NCI-H2227 treated with DMSO at 0.1 percent for 48 hours (cell line): ENCODE results near the gene JAKMIP1.

ENCODE experiments used
- DNase-seq: peaks from one replicate; lab custom pipeline; 2025; lab: John Stamatoyannopoulos, UW

Gene JAKMIP1

DNA sequence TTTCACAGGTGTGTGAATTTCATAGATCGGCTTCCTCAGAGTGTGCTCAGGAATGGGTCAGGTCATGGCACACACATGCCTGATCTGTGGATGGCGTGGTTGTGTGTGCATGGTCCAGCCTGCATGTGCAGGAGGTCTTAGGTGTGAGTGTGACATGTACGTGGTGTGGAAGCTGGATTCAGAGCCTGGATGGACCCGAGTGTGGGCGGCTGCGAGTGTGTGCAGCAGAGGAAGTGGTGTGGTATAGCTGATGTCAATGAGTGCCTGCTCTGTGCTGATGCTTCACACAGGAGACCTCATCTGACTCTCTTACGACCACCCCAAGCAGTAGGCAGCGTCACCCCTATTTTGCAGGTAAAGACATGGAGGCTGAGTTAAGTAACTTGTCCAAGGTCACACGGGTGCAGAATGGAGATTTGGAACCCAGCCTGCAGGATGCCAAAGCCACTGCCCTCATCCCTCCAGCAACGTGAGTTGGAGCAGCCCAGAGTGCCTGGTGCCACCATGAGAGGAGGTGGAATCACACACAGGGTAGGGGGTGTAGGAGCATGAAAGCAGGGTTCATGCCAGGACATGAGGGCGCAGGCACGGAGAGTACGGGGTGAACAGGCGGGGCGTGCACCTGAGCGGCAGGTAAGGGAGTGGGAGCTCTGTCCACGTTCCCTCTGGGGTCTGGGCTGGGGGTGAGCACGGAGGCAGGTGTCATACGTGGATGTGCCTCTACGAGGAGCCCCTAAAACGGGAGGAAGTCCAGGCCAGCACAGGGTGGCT is 157.9 kb downstream of the JAKMIP1 start:
- DNase-seq = no peak

DNA sequence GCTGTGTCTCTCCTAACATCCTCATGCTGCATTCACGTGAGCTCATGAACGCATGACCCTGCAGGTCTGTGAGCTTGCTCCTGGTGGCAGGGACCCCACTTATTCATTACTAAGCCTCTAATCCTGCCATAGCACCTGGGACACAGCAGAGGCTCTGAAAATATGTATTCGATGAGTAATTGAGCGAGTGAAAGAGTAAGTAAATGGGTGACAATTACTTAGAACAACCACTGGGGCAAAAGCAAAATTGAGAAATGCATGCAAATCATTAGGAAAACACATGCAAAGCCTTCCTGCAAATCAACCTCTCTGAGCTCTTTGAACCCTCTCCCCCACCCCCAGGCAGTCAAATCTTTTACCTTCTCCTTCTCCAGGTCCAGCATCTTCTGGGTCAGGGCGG is 158.5 kb downstream of the JAKMIP1 start:
- DNase-seq = no peak

DNA sequence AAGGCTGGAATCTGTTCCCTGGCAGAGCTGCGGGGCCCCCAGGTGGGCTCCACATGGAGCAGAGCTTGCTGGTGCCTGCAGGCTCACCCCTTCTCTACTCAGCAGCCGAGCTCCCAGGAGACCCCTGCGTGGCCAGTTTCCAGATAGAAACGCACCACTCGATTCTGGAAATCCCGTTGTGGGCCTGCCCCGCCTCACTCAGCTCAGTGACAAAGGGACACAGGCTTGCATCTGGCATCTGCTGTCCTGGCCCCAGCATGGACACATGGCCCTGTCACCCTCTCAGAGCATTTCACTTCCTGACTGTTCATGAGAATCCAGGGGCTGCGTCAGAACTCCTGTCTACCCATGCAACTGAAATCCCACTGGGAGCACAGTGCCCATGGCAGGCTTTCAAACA is 161.6 kb downstream of the JAKMIP1 start:
- no peak for DNase-seq

DNA sequence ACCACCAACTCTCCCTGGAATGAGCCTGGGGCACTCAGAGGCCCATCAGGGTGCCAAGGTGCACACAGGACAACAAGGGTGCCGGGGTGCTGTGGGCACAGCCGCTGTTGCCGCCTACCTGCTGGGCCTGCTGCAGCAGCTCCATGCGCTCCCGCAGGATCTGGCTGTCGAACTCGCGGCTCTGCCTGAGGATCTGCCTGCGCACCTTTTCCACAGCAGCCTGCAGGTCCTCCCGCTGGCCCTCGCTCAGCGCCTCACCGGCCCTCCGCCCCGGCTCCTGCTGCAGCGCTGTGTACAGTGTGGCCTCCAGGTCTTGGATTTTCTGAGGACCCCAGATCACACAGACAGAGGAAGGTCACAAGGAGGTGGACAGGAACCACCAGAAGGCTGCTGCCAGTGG is 164.6 kb downstream of the JAKMIP1 start:
- no peak for DNase-seq

DNA sequence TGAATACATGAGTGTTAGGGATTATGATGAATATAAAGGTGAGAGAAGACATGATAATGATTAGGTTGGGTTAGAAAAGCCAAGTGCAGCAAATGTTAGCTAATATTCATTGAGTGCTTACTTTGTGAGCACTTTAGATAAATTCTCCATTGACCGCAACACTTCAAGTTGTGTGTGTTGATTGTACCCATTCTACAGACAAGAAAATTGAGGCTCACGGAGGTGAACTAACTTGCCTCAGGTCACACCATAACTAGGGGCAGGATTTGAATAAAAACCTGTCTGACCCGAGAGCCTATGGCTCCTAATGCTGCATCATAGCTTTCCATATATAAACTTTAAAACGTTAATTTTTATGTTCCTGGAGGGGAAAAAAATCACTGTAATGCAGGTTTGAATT is 167.0 kb downstream of the JAKMIP1 start:
- no peak for DNase-seq

DNA sequence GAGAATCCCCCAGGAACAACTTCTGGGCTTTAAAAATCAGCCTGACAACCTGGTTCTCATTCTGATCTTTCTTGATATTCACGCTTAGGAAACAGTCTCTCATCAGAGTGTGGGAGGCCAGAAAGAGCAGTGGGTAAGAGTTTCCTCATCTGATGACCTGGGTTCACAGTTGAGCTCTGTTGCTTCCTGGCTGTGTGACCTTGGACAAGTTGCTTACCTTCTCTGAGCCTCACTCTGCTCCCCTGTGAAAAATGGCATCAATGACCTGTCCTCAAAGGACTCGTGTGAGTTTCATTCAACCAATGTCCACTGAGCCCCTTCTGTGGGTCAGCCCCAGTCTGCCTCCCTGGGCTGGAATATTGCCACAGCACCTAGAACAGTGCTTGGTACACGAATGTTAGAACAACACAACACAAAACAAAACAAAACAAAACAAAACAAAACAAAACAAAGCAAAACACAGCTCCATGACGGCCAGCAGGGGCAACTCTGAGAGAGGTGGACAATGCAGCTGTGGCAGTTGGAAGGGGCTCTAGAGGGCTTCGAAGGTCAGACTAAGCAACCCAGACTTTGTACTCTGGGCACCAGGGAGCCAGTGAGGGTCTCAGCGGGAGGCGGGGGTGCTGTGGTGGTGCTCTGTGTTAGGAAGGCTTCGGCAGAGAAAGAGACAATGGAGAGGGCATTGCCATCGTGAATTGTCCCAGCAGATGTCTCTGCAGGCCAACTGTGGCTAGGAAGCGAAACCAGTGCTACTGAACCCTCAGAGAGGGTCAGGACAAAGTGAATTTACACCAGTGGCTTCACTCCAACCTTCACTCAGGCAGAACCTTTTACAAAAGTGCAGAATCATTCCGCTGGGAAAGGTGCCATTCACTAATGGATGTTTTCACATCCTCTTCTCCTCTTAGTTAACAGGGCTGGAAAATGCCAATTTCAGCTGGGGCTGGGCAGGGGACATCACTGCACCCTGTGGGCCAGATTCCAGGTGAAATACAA is 167.8 kb downstream of the JAKMIP1 start:
- no peak for DNase-seq

DNA sequence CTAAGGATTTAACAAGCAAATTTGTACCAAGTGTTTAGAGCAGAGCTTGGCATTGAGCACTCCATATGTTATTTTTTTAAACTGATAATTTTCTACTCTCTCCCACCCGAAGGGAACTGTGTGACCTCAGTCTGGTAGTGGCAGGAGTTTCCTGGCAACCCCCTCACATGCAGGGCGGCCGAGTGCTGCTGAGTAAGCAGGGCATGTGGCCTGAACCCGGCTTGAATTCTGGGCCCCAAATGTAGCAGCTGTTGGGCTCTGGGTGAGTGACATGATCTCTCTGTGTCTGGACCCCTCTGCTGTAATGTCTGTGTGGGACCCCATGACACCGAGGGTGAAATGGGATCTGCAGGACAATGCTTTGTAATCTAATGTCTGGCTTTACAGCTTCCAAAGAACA is 168.5 kb downstream of the JAKMIP1 start:
- no peak for DNase-seq

DNA sequence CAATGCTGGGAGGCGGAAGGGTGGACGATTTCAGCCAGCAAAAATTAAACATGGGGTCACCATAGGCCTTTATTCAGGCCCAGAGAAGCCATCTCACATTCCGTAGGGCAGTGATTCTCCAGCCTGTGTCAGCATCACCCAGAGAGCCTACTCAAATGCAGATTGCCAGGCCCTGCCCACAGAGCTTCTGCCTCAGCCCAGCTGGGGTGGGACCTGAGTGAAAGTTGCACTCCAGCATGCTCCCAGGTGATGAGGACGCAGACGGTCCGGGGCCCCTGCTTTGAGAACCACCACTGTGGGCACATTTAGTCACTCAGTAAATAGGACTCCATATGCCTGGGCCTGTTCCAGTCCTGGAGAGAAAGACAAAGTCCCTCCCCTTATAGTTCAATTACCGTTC is 169.7 kb downstream of the JAKMIP1 start:
- no peak for DNase-seq

DNA sequence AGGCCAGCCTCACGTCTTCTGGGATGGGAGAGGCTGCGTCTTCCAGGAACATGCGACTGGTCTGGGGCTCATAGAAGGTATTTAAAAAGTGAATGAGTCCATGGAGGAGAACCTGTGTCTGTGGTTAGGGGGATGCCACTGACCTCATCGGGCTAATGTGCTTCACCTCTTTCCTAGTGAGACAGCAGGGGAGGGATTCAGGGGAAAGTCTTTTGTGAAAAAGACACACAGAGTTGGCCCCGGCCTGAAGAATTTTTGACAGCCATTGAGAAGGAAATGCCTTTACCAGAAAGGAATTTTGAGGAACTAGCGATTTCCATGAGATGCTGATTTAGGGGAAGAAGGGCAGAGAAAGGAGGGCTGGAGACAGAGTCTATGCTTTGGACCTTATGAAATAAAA is 171.1 kb downstream of the JAKMIP1 start:
- no peak for DNase-seq

DNA sequence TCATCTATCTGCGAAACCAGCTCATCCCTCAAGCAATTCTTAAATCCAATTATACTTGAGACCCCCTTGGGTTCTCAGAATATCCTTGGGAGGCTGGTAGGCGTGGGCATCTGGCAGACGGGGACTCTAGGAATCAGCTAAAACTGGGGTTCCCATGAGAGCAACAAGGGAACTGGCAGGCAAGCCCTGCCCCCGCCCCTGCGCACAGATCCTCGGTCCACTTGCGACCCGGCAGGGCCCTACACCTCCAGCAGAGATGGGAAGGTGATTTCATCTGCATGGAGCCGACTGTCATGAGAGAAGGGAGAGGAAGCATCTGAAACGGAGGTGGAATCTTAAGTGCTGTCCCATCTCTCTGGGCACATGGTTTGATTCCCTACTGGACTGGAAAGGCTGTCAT is 172.2 kb downstream of the JAKMIP1 start:
- DNase-seq = no peak

DNA sequence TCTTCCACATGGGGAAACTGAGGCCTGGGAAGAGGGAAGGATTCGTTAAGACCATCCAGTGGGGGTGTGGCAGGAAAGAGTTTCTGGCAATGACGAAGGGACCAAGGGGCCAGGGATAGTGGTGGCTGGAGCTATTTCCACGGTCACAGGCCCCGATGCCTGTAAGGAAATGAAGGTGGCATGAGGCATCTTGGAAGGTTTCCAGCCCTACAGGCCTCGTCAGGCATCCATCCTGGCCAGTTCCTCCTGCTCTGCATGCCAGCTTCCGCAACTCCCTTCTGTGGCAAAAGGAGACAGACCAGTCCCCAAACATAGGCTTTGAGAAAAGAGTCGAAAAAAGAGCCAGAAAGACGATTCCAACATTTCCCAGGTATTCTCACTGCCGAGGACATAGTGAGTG is 173.0 kb downstream of the JAKMIP1 start:
- no peak for DNase-seq

DNA sequence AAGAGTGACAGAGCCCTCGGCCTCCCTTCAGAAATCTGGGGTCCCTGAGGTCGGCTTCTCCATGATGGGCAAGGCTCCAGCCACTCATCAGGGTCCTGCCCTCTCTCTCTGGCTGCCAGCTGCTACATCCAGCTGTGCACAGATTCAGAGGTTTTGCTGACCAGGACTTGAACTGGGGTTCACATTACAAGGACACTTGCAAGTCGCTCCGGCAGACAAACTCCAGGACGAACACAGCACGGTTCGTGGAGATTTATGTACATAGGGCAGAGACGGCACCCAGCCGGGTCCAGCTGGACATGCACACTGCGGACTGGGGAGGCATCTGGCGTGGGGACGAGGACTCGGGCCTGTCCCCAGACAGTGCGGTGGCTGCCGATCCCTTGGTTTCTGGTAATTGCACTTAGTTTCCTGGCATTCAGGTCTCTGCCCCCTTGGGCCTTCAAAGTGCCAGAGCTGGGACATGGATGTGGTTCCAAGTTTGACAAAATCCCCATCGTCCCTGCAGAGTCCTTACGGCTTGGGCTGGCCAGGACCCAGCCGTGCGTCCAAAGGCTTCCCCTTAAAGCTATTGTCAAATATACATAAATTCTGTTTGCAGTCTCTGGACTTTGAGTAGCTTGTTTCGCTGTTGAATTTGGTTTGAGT is 175.9 kb downstream of the JAKMIP1 start:
- DNase-seq = no peak

DNA sequence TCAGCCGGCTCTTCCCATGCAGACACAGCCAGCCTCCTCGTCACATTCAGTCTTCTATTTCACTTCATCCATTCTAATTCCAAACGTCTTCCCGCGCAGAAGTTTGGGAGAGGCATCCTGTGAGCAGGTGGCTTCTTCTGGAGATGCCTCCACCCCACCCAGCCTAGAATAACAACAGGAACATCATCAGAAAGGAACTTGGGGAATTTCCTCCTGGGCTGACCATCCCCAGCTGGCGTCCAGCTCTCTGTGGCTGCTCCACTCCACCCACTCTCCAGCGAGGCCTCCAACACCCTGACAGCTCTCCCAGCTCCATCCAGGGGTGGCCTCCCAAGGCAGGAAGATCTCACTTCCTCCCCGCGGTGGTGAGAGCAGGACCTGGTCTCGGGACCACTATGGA is 176.6 kb downstream of the JAKMIP1 start:
- no peak for DNase-seq

DNA sequence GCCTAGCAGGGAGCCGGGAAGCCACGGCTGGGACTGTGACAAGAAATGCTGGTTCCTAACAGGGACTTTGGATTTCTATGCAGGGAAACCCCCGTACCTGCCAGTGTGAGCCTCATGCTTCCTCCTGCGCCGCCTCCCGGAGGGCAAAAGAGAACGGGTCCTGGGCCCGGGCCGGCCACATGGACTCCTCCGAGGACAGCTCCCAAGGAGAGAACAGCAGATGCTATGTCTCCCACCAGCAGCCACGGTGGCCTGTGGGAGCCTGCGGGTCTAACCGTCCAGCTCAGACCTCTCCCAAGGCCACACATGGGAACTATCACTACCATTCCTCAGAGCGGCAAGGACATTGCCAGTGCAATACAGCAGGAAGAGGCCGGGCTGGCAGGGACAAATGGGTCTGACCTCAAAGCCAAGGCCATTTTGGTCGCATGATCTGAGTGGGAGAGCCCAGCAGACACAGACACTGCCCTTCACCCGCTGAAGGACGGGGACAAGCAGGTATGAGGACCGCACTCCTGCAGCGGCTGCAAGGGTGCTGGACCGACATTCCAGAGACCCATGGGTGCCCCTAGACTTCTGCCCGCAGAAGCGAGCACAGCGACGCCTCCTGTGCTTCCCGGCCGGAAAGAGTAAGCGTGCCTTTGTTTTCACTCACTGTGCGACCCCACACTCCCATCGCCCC is 177.6 kb downstream of the JAKMIP1 start:
- no peak for DNase-seq

DNA sequence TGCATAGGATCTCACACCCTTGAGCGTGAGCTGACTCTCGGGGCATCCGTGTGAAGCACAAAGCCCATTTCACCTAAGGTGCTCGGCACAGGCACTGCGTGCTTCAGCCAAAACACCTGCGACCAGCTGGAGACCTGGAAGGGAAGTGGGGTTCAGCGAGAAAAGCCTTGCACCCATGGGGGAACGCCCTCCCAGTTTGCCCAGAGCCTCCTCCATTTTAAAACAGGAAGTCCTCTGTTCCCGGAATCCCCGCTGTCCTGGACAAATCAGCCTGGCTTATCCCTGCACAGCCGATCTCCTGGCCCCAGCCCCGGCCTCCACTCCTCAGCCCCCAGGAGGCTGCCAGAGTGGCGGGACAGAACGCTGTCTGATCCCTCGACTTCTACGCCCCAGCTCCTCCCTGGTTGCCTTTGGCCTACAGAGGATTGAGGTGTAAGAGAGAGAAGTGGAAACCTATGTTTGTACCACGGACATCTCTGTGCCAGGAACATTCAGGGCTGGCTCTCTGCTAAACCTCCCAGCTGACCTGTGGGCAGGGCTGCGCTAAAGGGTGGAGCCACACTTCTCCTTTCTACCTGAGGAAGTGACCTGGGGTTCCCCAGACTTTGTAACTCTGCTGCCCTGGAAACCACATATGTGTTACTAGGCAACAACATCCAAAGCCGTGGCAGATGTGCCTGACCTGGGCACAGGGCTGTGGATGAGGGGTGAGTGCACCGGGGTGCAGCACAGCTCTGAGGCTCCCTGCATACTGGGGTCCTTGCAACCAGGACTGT is 178.3 kb downstream of the JAKMIP1 start:
- DNase-seq = no peak

DNA sequence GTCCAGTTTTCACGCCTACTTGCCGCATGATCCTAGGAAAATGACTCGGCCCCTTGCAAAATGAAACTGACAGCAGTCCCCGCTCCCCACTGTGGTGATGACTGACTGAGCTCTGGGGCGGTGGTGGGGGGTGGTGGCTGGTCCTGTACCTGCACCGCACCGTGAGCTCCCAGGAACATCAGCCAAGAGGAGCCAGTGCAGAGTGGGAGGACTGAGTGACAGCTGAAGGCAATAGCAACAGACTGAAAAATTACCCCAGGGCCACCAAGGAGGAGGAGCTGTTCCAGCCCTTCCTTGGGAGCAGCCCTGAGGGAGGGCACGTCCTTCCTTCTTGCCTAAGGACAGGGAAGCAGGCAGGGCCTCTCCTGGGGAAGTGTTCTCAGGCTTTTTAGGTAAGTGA is 179.7 kb downstream of the JAKMIP1 start:
- no peak for DNase-seq

DNA sequence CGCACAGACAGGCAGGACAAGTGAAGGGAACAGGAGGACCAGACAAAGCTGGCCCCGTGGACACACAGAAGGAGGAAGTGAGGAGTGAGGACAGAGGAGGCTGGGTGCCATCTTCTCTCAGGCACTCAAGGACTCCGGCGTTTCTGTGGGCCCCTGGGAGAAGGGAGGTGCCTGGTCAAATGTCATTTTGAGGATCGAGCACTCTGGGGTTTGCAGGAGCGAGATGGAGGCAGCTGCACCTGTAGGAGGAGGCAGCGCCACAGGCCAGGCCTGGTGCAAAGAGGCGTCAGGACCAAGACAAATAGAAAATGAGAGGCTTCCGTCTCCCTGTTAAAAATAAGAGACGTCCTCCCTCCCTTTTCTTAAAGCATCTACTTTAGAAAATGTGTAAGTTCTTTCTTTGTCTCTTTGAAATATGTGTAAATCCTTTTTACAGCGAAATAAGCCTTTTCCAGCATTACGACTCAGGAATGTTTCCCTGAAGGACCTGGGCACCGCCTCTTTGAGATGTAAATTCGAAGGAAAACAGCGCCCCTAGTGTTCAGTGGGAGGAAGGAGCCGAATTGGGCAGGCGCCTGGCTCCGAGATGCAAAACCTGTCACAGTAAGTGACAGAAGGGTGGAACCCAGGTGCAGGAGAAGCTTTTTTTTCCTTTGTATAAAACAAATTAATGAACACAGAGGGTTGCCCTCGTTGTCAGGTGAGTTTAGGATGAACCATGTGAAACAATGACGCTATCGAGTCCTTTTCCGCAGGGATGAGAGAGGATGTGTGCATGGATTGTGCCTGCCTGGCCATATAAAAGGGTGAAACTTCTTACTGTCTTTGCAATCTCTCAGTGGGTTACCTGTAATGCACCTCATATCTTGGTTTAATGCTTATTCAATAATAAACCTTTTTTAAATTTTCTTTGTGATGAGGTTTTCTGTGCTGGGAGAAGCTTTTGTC is 180.8 kb downstream of the JAKMIP1 start:
- DNase-seq = no peak

DNA sequence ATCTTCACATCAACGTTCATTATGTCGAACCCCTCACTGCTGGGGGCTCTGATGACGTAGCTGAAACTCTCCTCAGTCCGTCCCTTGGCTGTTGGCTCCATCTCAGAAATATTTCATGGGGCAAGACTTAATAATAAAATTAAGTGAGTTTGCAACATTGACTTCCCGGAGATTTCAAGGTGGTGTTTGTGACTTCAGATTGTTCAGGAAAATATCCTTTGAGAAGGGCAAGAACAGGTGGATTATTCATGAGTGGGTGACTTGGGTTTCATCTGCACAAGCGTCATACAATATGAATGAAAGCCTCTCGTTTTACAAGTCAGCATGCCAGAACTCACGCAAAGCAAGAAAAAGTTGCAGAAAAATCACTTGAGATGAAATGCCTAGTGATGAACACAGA is 182.0 kb downstream of the JAKMIP1 start, which contains the start of gene C4orf50:
C4orf50 (minus strand) TSS at position 101 of the 400 bp plus-strand sequence.
- no peak for DNase-seq

DNA sequence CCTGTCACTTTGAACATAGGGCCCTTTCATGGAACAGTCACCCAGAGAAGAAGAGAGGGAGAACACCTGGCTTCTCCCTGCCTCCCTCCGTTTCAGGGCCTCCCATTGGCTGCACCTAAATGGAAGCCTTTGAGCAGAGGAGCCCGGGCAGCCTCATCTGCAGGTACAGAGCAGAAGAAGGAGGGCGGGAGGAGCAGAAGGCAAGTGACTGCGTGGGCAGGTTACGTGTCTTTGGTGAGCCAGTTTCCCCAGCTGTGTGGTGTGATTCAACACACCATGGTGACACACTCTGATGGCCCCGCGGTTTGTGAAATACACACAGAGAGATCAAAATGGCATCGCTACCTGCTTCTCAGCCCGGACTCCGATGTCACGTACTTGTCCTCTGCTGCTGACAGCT is 182.5 kb downstream of the JAKMIP1 start:
- DNase-seq = no peak

DNA sequence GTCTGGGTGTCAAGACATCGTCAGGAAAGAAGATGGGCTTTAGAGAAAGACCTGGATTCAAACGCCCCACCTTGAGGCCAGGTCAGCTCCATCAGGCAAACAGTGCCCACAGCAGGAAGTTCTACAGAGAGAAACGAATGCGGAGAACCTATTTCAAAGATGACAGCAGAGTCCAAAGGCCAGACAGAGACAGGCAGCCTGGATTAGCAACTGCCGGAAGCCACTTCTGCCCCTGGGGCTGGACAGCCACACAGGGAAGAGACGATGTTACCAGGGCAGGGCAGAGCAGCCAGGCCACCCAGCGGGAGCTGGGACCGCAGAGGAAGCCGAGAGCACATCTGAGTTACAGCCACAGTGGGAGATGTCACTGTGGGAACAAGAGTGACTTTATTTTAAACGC is 183.3 kb downstream of the JAKMIP1 start:
- no peak for DNase-seq
